NCI-H2107 treated with DMSO at 0.1 percent for 48 hours (cell line): ENCODE measurements around the gene SMARCD1.
"Not testable (repeated sequence)": the region's sequence is repeated elsewhere in the genome, so short reads cannot be mapped to it uniquely, and the experiment has no call there.

Source experiments
- DNase-seq: peaks from one replicate; lab custom pipeline; 2025; ENCODE audit not compliant: unreplicated experiment; lab: John Stamatoyannopoulos, UW

SMARCD1 gene

GRCh38 chr12:50132505-50133135, 47.5 kb downstream of the SMARCD1 start:
- DNase-seq: no peak

GRCh38 chr12:50142993-50143392, 57.9 kb downstream of the SMARCD1 start:
- DNase-seq: no peak

- no peak for DNase-seq
Observed at GRCh38 chr12:50145439-50145838, 60.3 kb downstream of the SMARCD1 start.

- DNase-seq: no peak
Observed at GRCh38 chr12:50147281-50147680, 62.1 kb downstream of the SMARCD1 start.

- not testable (repeated sequence) for DNase-seq
Observed at GRCh38 chr12:50148011-50148410, 62.9 kb downstream of the SMARCD1 start.

GRCh38 chr12:50149311-50149710, 64.2 kb downstream of the SMARCD1 start:
- DNase-seq: no peak
